Right kidney (tissue), 1 donor: ENCODE measurements around the gene MIAT.

ENCODE experiments used
- DNase-seq: peaks from one replicate; pipeline ENCODE4 v3.0.0-alpha.2; 2016

The MIAT gene

DNA sequence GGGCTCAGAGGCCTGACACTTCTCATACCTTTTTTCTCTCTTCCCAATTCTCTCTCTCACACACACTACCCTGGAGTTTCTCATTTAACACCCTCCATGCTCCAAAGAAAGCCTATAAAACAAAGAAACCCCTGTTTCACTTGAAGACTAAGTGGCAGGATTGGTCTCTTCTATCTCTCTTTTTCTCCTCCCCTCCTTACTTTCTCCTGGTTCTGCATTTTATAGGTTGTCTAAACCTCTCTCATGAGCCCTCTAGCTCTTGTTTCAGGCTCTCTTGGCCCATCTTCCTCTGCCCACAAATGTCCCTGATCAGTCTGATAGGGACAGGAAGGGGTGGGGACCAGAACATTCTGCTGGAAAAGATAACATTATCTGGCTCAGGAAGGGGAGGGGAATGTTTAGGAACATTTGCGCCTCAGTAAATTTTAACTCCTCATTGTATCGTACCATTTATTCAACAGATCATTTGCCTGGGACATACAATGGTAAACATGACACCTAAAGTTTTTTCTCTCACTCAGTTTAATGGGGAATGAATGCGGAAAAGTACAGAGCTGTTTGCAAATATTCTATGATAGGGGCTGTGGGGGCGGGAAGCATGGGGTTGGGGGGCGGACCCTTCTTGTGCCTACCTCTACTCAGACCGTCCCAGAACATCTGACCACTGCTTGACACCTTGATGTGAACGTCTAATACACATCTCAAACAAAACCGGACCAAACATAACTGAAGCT is 24.8 kb upstream of the MIAT start:
- no peak for DNase-seq

DNA sequence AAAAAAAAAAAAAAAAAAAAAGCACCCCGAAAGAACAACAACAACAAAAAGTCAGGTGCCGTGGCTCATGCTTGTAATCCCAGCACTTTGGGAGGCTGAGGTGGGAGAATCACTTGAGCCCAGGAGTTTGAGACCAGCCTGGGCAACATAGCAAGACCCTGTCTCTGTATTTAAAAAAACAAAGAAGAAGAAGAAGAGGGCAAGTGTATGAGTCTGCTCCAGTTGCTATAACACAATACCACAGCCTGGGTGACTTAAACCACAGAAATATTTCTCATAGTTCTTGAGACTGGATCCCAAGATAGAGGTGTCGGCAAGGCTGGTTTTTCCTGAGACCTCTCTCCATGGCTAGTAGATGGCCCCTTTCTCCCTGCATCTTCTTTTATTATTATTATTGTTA is 23.2 kb upstream of the MIAT start:
- DNase-seq = no peak

DNA sequence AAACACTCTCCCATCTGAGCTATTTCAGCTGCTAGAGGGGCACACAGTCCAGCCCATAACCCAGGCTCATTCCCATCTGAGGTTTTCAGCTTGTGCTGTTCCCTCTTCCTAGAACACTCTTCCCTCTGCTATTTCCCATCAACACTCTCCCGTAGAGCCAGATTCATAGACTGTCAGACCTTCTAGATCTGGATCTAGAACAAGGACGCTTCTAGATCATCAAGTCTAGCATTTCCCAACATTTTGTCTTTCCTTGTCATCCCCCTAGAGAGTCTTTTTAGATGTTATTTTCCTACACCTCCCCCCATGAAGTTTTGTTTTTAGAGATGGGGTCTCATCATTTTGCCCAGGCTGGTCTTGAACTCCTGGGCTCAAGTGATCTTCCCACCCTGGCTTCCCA is 22.3 kb upstream of the MIAT start:
- DNase-seq = no peak

DNA sequence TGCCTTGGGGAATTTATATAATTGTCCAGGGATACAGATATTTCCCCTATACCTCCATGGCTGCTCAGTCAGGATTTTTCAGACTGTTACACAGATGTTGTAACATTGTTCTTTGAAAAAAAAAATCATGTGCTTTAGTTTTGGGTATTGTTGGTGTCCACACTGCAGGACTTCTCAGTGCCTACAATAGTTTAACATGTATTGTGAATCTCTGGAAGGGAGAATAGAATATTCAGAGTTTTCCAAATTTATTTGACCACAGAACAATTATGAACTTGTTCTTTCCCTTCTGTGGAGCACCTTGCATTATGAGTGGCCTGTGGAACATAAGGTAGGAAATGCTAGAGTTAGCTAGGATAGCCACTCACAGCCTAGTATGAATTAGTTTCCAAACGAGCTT is 21.1 kb upstream of the MIAT start:
- no peak for DNase-seq

DNA sequence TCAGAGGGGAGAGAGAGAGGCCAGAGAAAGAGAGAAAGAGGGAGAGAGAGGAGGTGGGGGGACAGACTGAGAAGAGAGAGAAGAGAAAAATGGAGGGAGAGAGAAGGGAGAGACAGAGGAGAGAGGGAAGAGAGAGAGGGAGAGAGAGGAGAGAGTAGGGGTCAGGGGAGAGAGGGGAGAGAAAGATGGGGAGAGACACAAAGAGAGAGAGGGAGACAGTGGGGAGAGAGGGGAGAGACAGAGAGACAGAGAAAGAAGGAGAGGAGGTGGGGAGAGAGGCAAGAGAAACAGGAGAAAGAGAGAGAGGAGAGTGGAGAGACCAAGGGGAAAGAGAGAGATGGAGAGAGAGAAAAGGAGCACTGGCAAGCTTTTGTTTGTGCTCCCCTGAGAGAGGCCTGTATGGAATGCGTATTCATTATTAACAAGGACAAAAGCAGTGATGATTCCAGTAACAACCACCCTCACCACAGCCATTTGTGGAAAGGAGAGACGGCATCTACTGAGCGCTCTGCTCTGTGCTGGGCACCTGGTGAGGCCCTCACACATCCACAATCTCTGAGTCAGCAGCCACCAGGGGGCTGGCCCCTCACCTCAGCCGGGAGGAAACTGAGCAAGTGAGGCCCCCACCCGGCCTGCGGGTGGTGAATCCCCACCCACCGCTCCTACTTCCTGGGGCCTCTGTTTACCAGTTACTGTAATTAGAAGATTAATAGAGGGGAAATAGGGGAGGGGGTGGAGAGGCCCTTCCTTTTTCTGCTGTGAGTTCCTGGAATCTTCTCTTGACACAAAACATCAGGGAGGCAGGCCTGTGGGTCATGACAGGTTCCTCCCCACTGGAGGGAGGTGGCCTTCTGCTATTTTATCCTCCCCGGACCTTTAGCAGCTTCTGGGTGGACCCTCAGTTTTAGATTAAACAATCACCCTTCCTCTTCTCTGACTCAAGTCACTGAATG is 14.6 kb upstream of the MIAT start:
- DNase-seq = peak; percentile 20

DNA sequence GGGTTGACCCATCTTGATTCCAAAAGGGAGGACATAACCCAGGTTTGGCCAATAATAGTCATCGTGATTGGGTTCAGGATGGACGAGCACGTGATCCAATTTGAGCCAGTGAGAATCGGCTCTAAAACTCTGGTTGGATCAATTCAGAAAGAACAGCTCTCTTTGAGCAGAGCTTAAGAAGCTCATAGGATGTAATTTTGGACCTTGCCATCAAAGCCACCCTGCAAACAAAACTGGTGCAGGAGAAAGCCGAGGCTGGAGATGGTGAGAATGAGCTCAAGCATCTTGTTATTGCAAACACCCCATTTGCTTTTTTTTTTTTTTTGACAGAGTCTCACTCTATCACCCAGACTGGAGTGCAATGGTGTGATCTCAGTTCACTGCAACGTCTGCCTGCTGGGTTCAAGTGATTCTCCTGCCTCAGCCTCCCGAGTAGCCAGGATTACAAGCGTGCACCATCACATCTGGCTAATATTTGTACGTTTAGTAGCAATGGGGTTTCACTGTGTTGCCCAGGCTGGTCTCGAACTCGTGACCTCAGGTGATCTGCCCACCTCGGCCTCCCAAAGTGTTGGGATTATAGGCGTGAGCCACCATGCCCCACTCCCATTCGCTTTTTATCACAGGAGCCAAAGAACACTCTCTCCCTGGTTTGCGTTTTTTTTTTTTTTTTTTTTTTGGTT is 13.8 kb upstream of the MIAT start:
- DNase-seq = no peak

DNA sequence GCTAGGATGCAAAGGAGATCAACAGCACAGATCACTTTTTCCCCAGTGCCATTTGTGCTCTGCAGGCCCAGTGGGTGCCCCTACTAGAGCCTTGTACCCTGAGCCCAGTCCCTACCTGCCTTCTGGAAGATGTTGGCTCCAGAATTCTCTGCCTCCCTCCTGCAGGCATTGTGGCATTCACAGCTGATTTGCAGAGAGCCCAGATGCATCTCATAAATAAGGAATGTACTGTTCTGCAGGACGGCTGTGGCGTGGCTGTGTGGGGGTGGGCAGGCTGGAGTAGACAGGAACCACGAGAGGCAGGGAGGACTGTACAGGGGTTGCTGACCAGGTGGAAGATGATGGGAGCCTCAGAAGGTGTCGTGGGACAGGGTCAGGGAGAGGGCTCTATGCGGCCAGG is 11.2 kb upstream of the MIAT start:
- no peak for DNase-seq

DNA sequence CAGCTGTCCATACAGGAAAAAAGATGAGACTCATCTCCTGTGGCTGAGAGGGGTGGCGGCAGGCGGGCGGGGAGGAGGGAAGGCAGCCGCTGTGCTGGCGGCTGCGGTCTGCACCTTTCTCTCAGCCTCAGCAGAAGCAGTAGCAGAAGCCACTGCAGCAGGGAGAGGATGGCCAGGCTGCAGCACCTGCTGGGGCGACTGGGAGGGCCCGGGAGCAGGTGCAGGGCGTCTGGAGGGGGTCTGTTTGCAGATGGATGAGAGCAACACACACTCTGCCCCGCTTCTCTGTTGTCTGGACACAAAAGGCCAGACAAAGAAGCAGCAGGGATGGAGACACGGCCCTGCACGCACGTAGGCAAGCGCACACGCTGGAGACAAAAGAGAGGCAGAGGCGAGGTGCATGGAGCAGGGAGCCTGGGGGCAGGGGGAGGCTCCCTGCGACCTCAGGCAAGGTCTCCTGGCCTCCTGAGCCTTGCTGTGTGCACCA is 9.3 kb upstream of the MIAT start:
- DNase-seq = peak; percentile 32

DNA sequence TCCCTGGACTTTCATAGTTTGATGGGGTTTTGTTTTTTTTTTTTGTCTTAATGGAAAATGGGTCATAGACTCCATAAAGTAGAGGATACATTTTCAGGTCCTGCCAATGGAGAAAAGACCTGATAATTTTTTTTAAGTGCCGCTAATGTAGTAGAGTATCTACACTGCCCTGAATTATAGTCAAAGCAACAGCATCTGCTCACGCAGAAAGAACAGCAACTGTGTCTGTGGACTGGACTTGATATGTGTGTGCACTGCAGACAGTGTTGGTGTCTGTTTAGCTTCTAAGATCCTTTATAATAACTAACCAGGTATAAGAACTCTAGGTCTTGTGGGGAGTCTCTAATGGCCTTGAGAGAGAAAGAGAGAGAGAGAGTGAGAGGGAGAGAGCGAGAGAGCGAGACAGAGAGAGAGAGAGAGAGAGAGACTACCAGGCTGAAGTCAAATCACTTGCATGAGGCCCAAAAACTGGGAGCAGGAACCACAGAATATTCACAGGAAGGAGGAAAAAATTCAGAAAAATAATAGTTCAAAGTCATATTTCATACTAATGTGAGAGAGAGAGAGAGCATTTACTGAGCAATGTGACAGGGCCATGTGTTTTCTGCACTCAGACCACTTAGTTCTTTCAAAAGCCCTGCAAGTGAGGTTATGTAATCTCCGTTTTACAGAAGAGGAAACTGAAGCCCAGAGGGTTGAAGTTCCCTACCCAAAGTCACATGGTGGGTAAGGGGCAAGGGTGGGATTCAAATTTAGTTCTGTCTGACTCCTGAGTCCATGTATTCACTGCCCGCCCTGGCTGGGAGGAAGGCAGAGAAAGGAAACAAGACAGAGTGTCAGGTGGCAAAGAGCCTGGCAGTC is 8.6 kb upstream of the MIAT start:
- DNase-seq = no peak

DNA sequence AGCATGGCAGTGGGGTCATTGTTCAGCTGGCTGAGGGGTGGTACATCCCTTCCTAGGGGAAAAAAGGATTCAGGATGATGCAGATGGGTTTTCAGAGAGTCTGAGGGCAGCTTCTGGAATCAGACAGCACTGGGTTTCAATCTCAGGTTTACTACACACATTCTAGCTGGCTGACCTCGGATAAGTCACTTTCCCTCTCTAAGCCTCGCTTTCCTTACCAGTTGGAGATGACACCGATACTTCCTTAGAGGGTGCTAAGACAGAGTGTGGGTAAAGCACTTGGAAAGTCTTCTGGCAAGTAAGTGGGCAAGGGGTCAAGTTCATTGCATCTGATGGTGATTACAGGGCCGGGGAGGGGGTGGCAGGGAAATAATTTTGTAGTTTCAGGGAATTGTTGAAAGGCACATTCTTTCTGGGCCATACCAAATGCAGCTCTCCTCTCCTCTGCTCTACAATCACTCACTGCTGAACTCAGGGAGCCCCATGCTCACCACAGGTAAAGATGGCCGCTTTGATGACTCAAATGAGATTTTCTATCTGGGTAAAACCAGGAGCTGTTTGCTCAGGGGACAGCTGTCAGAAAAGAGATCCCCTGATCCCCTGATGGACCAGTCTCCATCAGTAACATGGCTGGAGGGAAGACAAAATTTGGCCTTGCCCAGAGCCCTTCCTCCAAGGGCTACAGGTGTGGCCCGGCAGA is 6.5 kb upstream of the MIAT start:
- no peak for DNase-seq

DNA sequence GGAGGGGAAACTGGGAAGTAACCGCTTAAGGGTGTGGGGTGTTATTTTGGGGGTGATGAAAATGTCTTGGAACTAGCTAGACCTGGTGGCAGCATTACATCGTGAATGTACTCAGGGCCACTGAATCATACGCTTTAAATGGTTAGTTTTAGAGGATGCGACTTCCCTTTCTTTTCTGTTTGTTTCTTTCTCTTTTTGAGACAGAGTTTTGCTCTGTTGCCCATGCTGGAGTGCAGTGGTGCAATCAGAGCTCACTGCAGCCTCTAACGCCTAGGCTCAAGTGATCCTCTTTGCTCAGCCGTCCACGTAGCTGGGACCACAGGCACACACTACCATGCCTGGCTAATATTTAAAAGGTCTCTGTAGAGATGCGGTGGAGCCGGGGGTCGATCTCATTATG is 5.6 kb upstream of the MIAT start:
- no peak for DNase-seq

DNA sequence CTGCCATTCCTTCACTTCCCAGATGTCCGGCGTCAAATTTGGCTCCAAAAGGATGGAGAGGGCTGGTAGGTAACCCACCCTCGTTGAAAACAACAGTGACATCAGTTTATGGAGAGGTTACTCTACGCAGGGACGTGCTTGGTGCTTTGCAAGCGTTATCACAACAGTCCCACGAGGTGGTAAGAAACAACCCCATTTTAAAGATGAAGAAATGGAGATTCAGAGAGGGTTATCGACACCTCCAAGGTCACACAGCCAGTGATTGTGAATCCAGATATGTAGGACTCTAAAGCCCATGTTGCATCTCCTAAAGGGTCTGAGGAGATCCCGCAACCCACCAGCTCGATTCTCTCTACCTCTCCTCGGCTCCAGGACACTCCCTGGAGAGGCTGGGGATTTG is 773 bp downstream of the MIAT start:
- no peak for DNase-seq

DNA sequence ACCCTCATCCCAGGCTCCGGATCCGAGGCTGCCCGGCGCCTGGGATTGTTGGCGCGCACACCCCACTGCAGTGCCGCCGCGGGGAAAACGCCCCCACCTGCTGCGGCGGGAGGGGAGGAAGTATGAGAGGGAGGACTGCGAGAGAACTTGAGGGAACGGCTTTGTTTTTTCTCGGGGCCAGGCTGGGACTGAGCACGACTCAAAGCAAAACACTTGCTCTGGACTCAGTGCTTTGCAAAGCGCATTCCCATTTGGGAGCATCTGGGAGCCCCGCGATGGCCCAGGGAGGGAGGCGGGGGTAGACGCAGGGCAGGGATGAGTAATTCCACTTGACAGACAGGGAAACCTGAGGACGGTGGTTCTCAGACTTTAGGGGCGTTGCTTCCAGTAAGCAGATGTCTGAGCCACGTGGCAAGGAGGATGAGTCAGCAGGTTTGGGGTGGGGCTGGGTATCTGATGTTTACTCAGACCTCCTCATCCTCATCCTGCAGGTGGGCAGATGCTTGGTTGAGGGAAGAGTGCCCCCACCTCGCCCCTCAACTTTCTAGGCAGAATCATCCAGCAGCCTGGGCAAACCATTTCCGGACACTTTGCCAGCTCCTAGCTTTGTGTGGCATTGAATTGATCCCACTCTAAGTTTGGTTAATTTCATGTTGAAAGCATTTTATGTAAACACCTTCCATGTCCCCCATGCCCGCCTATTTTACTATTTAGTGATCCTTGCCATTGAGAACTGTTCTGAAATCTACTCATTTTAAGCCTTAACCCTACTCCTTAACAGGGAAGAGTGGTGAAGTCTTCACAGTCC is 1.5 kb downstream of the MIAT start:
- DNase-seq = peak; percentile 42

DNA sequence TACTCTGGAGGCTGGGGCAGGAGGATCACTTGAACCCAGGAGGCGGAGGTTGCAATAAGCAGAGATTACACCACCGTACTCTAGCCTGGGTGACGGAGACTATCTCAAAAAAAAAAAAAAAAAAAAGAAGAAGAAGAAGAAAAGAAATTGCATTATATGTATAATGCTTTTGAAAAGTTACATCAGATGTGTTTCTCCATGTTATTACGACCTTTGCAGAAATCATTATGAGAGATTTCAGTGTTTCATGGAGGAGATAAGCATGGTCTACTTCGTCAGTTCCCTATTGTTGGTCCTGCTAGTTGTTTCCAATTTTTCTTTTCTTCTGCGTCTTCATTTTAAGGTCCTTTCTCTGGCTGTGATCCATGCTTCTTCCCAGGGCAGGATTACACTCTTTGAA is 3.0 kb downstream of the MIAT start:
- no peak for DNase-seq

DNA sequence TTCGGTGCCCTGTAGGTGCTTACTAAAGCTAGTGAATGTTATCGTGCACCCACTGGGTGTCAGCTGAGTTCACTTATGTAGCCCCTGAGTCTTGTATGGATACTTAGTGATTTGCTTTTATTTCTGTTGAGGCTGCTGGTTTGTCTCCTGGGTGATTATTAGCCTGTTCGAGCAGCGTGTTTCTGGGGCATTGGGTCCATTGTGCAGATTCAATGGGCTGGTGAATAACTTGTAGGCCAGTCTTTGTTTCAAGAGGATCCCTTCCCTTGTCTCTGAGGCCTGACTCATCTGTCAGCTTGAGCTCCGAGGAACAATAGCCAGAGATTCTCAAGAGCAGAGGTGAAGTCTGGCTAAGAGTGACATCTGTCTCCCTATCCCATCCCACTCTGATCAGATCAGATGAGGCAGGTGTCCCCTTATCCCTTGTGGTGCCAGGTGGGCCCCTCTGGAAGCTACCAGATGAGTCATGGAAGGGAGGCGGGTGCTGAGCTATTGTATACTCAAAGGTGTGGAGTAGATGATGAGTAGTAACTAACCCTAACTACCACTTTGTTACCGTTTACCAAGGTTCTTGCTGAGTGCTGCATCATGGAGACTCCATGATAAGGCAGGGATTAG is 3.7 kb downstream of the MIAT start:
- DNase-seq = no peak

DNA sequence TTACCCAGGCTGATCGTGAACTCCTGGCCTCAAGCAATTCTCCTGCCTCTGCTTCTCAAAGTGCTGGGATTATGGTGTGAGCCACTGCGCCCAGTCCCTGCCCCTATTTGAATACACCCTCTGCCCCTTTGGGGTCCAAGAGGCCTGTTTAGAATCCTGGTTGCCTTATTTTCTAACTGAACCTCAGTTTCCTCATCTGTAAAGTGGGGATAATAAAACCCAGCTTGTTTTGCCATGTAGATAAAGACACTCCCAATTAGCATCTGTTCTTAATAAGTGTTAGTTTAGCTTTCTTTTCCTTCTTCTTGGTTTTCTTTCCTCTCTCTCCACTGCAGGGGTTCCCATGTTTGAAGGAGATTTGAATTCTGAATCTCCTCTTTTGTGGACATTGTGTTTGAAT is 4.8 kb downstream of the MIAT start:
- no peak for DNase-seq

DNA sequence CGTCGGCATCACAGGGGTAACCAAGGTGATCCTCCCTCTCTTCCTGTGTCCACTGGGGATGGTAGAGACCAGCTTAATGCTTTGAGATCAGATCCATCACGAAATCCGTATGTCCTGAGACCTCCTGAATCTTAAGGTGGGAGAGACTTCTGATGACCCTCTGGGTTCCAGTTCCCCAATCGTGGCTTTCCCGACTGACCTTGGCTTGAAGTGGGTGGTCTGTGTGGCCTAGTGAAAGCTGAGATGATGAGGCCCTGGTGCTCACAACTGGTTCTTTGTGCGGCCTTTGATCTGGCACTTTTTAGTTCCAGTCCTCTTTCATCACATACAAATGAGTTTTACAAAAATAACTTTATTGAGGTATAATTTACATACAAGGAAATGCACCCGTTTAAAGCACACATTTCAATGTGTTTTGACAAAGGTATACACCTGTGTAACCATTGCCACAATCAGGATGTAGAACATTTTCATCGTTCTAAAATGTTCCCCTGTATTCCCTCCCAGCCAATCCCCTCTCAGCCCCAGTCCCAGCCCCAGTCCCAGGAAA is 6.1 kb downstream of the MIAT start:
- DNase-seq = no peak

DNA sequence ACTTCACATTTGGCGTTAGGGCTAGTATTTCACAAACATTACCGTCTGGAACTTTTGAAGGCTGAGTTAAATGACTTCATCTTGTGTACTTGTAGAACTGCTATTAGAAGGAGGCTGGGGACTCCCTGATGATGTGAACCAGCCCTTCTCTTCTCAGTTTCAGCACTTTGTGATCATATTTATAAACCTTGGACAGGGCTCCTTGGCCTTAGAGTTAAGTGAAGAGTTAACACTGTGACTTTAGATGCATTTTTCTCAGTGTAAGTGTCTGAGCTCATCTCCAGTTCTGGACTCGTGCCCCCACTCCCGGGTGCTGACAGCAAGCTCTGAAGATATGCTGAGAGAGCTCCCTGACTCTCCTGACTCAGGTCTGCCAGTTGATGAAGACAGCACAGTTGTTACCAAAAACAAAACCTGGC is 8.4 kb downstream of the MIAT start:
- DNase-seq = no peak

DNA sequence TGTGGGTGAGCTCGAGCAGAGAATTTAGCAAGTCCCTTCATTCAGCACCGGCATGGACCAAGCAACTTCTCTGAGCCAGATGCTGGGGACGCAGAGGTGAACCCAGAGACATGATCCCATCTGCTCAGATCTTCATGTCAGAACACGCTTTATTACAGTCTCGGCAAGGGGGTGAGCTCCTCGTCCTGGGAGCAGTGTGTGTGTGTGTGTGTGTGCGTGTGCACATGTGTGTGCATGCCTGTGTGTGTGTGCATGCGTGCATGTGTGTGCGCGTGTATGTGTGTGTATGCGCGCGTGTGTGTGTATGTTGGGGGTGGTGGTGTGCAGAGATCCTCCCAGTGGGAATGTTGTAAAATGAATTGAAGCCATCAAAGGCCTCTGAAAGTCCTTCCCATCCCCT is 9.8 kb downstream of the MIAT start:
- no peak for DNase-seq

DNA sequence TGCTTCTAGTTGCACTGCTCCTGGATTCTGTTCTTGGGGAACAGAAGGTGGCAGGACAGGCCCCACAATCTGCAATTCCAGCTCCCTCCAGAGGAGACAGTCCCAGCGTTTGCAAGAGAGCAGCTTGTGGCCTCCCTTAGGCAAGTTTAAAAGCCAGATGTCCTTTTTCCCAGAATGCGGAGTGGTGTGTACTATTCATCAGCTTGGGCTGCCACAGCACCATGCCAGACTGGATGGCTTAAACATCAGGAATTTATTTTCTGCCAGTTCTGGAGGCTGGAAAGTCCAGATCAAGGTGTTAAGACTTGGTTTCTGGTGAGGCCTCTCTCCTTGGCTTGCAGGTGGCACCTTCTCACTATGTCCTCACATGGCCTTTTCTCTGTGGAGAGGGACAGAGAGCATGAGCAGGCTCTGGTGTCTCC is 11.7 kb downstream of the MIAT start:
- DNase-seq = no peak
